A673 (cell line): ENCODE measurements around the gene ZNRF3. TPM values are rescaled to one million over a fixed set of nuclear protein-coding genes. Genes with fewer than 3 reads are reported as not detected.

ENCODE experiments used
- BruUV-seq: library from RNA; stranded (reverse); fragments of 400-500 nt; replicated peaks from 2 replicates; lab custom pipeline; 2021; lab: Mats Ljungman, UMichigan
- CTCF ChIA-PET: fragments of 300-600 bp; sonication (Branson Sonifier 250); formaldehyde crosslinking; loops from one replicate; lab custom pipeline; 2022; ENCODE audit warnings: antibody characterized with exemption; lab: Charles Lee
- POLR2A ChIA-PET: fragments of 300-600 bp; sonication (Branson Sonifier 250); formaldehyde crosslinking; loops from one replicate; lab custom pipeline; 2022; ENCODE audit warnings: antibody characterized with exemption; ENCODE audit not compliant: low non-redundant PET; lab: Charles Lee
- DNase-seq: peaks from one replicate; pipeline ENCODE4 v3.0.0-alpha.2; 2015; ENCODE audit warnings: low spot score
- H3K27ac ChIP-seq: fragments of 200-600 bp; sonication (generic); 2 replicates; pipeline ENCODE4 v1.5.1; 2016; ENCODE audit warnings: mixed run types, low read depth, mild to moderate bottlenecking, mixed read lengths, antibody characterized with exemption, low read length; ENCODE audit not compliant: poor library complexity, severe bottlenecking
- H3K27me3 ChIP-seq: fragments of 200-600 bp; sonication (generic); replicated peaks from 2 replicates; pipeline ENCODE4 v1.6.1; 2017; ENCODE audit warnings: mixed run types, low read depth, mild to moderate bottlenecking, mixed read lengths, antibody characterized with exemption, low read length; ENCODE audit not compliant: insufficient read depth, poor library complexity
- H3K36me3 ChIP-seq: fragments of 200-600 bp; sonication (generic); 2 replicates; pipeline ENCODE4 v1.6.1; 2016; ENCODE audit warnings: mixed run types, mild to moderate bottlenecking, mixed read lengths, antibody characterized with exemption, low read length; ENCODE audit not compliant: insufficient read depth, poor library complexity, severe bottlenecking
- H3K4me1 ChIP-seq: fragments of 200-600 bp; sonication (generic); 2 replicates; pipeline ENCODE4 v1.6.1; 2017; ENCODE audit warnings: mixed run types, mild to moderate bottlenecking, mixed read lengths, antibody characterized with exemption, low read length; ENCODE audit not compliant: insufficient read depth, poor library complexity, severe bottlenecking
- H3K4me3 ChIP-seq: fragments of 200-600 bp; sonication (generic); 2 replicates; pipeline ENCODE4 v1.5.1; 2016; ENCODE audit warnings: low read depth, mixed run types, mild to moderate bottlenecking, mixed read lengths, low read length; ENCODE audit not compliant: poor library complexity, severe bottlenecking
- H3K9me3 ChIP-seq: fragments of 200-600 bp; sonication (generic); 2 replicates; pipeline ENCODE4 v1.6.1; 2016; ENCODE audit warnings: mixed run types, low read depth, mild to moderate bottlenecking, mixed read lengths, antibody characterized with exemption, low read length; ENCODE audit not compliant: poor library complexity, severe bottlenecking
- EZH2 ChIP-seq: fragments of 200-600 bp; sonication (generic); IDR thresholded peaks from 2 replicates; pipeline ENCODE4 v1.6.1; 2017; ENCODE audit warnings: borderline replicate concordance, low read depth, mild to moderate bottlenecking, mixed read lengths, antibody characterized with exemption, low read length; ENCODE audit not compliant: poor library complexity, severe bottlenecking
- intact Hi-C: fragments of 100-400 bp; cut with micrococcal nuclease; formaldehyde crosslinking; loops from one replicate; pipeline ENCODE4 v1.10.0; 2022; ENCODE audit not compliant: unreplicated experiment
- total RNA-seq: library from RNA; stranded (reverse); gene quantifications from 2 replicates; pipeline ENCODE4 v1.2.3, GENCODE V29; 2021
- TF ChIP-seq, protein P1 (sequence below): fragments of 300-800, 200-600 bp; sonication (generic); conservative IDR thresholded peaks from 2 replicates; pipeline ENCODE4 v1.5.1; 2017; ENCODE audit warnings: low read depth, mild to moderate bottlenecking, antibody characterized with exemption, low read length, moderate library complexity, mixed read lengths

The ZNRF3 gene
- total RNA-seq, 1 experiment from 2014 or later = 11.9 TPM

DNA sequence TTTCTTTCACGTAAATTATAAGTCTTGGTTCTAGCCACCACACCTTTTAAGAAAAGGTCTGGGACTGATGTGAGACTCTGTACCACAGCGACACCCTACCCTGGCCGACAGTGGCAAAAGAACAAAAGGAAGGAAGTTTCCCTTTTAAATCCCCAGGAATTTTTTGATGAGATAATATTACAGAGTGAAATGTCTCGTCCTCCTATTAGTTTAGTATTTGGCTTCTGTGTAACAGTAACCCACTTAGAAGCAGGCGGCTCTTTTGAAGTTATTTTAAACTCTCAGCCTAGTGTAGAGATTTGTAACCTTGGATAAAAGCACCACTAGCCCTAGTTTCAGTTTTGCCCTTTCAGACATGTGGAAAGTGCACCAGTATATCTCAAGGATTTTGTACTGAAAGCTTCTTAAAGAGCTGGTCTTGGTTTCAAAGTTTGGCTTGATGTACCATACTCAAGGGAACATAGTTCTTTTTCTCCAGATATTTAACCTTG lies 94.2 kb downstream of the ZNRF3 start:
- ChIA-PET CTCF (no interaction called here), POLR2A (no interaction called here)
- TF ChIP-seq EZH2 = no peak
- TF ChIP-seq, protein P1, sequence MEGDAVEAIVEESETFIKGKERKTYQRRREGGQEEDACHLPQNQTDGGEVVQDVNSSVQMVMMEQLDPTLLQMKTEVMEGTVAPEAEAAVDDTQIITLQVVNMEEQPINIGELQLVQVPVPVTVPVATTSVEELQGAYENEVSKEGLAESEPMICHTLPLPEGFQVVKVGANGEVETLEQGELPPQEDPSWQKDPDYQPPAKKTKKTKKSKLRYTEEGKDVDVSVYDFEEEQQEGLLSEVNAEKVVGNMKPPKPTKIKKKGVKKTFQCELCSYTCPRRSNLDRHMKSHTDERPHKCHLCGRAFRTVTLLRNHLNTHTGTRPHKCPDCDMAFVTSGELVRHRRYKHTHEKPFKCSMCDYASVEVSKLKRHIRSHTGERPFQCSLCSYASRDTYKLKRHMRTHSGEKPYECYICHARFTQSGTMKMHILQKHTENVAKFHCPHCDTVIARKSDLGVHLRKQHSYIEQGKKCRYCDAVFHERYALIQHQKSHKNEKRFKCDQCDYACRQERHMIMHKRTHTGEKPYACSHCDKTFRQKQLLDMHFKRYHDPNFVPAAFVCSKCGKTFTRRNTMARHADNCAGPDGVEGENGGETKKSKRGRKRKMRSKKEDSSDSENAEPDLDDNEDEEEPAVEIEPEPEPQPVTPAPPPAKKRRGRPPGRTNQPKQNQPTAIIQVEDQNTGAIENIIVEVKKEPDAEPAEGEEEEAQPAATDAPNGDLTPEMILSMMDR = 0 out of 2 replicates have a peak, but pooled peaks have one; percentile 10
- BruUV-seq = no TSS peak
- Histone ChIP-seq H3K36me3 (no peaks in the 10 kb centered on the region), H3K4me3 (no peak overlapping the region), H3K27me3 (no peaks in the 10 kb centered on the region), H3K4me1 (peaks cover 16% of the 10 kb centered on the region), H3K9me3 (no peaks in the 10 kb centered on the region), H3K27ac (no peak overlapping the region)
- peak; percentile 33 for DNase-seq
- intact Hi-C loops = no loop called here

DNA sequence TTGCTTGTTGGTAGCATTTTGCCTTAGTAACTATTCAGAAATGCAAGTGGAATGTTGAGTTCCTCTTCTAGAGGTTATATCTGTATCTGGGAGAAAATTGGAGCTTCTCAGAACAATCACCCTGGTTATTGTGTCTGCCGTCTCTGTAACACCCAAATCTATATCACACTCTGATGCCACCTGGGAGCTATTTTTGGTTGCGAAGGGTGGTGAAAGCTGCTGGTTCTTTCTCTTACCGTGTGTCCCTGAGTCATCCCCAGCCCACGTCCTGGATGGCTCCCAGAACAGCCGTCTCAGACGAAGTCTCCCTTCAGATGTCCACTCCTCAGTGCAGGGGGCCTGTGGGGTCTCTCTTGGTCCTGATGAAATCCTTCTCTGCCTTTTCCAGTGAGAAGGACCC lies 94.8 kb downstream of the ZNRF3 start:
- CTCF ChIA-PET = no interaction called here
- Histone ChIP-seq H3K4me3 (no peak overlapping the region), H3K27me3 (no peaks in the 10 kb centered on the region), H3K9me3 (no peaks in the 10 kb centered on the region), H3K36me3 (no peaks in the 10 kb centered on the region), H3K27ac (no peak overlapping the region), H3K4me1 (peaks cover 19% of the 10 kb centered on the region)
- TF ChIP-seq EZH2 = no peak
- TF ChIP-seq, protein P1 = no peak
- intact Hi-C loops = no loop called here
- BruUV-seq = no TSS peak
- DNase-seq = no peak
- POLR2A ChIA-PET = no interaction called here

DNA sequence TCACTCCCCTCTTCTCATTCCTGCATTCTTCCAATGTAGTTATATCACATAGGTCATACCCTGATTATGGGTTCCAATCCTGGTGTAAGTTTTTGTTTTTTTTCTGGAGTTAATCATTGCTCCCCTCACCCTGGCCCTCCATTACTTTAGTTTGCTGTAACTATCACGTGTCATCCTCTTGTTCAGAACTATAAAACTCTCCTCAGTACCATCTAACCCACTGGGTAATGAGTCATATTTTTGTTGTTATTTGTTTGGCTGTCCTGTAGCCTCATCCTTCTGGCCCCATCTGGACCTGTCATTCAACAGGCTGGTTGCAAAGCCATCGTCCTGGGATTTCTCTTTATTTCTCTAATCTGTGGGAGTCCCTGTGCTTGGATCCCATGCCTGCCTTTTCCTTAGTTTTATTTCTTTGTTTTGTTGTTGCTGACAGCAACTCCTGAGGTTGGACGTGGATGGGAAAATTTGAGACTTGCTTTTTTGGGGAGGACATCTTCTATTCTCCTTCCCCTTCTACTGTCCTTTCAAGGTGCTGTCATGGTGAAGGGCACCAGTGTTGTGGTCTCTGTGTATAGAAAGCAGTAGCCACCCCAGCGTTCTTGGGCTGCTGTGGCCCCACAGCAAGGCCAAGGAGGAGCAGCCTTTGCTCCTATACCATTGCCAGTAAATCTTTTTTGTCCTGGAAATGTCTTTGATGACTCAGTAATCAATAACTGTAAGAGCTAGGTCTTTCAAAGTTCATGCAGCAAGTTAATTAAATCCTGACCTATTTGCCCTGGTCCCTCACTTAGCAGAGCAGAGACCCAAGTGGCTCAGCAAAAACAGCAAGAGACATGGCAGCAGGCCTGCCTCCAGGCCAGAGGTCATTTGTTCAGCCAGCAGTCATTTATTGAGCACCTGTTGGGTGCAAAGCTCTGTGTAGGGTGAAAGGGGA lies 95.8 kb downstream of the ZNRF3 start:
- POLR2A ChIA-PET = no interaction called here

More for the DNA sequence above, 95.8 kb downstream of the ZNRF3 start:
- Histone ChIP-seq H3K4me3 (no peak overlapping the region), H3K27me3 (no peaks in the 10 kb centered on the region), H3K27ac (no peak overlapping the region), H3K4me1 (peaks cover 24% of the 10 kb centered on the region), H3K36me3 (no peaks in the 10 kb centered on the region), H3K9me3 (no peaks in the 10 kb centered on the region)
- TF ChIP-seq, protein P1 = no peak
- TF ChIP-seq EZH2 = no peak
- no TSS peak for BruUV-seq
- no peak for DNase-seq
- intact Hi-C loops = no loop called here
- CTCF ChIA-PET = no interaction called here
